ENCODE data around the gene CSE1L.
"Not testable (repeated sequence)": the region's sequence is repeated elsewhere in the genome, so short reads cannot be mapped to it uniquely, and the experiment has no call there.

Gene CSE1L

GRCh38 chr20:49046087-49046900 is at the start of gene CSE1L:
CSE1L (plus strand) TSS chr20:49046312; CDS start chr20:49058464, 12,152 bp downstream.
- DNase-seq (ENCODE audit: low spot score), result peak; percentile 98

- no peak for DNase-seq (ENCODE audit: low spot score)
These were observed 45.9 kb upstream of the CSE1L start for GRCh38 chr20:48999890-49000870.

DNA sequence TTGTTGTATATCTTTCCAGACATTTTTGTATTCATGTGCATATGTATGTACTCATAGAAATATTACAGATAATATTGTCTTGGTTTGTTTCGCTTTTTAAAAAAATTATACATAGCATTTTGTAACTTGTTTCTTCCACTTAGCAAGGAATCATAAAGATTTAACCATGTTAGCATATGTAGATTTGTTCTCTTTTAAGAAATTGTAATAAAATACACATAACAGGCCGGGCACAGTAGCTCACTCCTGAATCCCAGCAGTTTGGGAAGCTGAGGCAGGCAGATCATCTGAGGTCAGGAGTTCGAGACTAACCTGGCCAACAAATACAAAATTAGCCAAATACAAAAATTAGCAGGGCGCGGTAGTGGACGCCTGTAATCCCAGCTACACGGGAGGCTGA is 44.4 kb upstream of the CSE1L start:
- no peak for DNase-seq (ENCODE audit: low spot score)

DNA sequence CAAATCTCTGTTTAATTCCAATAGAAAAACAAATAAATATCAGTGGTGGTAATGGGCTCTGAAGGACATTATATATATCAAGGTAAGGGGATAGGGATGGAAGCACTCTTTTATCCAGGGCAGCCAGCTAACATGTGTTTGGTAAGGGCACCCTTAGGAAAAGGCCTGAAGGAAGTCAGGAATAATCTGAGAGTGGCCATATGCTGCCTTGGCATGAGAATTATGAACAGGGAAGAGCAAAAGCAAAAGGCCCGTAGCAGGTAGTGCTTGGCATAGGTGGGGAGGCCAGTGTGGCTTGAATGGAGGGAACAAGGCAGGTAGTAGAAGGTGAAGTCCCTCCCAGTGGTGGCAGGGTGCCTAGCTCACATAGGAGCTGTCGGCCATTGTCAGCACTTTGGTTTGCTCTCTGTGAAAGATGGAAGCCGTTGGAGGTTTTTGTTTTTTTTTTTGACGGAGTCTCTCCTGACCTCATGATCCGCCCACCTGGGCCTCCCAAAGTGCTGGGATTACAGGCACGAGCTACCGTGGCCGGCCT is 39.6 kb upstream of the CSE1L start:
- no peak for DNase-seq (ENCODE audit: low spot score)

- DNase-seq (ENCODE audit: low spot score), result no peak
These were observed 36.0 kb upstream of the CSE1L start for GRCh38 chr20:49009899-49010631.

DNA sequence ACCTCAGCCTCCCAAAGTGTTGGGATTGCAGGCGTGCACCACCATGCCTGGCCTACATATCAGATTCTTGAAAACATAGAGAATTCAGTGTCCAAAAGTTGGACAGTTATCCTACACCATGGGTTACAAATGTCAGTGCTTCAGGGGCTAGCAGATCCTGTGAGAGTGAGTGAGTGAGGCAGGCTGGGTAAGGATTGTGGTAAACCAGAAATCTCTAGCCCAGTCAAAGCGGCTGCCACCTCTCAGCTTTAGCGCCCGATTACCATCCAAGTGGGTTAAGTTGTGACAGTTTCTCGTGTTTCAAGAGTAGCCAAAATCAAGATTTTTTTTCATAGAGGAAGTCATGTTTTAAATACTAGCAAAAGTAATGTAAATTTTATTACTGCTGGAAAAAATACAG is 21.9 kb upstream of the CSE1L start:
- DNase-seq (ENCODE audit: low spot score), result no peak

DNA sequence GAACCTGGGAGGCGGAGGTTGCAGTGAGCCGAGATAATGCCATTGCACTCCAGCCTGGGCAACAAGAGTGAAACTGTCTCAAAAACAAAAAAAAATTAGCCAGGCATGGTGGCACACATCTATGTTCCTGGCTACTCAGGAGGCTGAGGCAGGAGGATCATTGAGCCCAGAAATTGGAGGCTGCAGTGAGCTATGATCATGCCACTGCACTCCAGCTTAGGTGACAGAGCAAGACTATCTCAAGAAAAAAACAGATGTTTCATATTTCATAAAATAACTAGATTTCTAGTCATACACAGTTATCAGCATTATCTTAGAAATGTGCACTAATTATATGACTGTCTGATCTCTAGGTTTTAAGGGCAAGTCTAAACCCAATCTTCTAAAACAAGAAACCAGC is 17.9 kb upstream of the CSE1L start:
- not testable (repeated sequence) for DNase-seq (ENCODE audit: low spot score)

DNA sequence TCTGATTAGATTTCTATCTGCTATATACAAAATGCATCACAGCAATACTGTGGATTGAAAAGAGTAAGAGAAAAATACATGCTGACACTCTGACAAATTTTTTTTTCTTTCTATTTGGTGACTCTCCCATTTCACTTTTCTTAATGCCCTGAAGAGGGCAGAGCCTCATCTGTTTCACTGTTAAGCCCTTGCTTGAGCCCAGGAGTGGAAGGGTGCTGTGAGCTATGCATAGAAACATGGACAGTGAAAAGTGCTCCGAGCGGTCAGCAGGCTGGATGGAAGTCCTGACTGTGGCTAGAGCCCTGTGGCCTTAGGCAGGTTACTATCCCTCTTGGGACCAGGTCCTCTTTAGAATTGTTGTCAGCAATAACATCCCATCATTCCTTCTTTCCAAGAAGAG is 17.4 kb upstream of the CSE1L start:
- peak; percentile 30 for DNase-seq (ENCODE audit: low spot score)

DNA sequence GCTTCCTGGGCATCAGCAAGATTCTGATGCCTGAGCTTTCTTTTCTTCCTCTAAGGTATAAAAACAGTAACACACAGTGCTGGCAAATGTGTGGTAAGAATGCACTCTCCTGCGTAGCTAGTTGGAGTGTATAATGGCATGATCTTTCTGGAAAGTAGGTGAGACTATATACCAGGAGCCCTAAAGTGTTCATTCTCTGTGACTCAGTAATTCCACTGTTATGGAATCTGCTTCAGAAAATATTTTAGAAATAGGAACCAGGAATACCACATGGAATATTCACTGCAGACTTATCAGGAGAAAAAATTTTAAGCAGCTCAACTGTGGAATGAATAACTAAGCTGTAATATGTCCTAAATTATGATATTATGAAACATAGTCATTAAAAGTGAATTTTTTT is 16.9 kb upstream of the CSE1L start:
- no peak for DNase-seq (ENCODE audit: low spot score)

DNA sequence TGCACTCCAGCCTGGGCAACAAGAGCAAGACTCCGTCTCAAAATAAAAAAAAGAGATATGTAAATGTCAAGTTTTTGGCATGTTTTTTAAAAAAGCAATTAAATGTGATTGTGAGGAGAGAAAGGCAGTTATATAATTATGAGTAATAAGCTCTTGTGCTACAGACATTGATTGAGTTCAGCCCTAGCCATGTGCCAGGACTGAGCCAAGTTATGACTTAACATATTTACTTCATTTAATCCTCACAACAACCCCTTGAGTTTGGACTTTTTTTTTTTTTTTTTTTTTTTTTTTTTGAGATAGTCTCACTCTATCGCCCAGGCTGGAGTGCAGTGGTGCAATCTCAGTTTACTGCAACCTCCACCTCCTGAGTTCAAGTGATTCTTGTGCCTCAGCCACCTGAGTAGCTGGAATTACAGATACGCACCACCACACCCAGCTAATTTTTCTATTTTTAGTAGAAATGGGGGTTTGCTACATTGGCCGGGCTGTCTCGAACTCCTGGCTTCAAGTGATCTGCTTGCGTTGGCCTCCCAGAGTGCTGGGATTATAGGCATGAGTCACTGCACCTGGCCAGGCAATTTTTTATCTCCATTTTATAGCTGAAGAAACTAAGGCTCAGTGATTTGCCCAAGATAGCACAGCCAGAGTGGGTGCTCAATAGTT is 15.0 kb upstream of the CSE1L start:
- no peak for DNase-seq (ENCODE audit: low spot score)

DNA sequence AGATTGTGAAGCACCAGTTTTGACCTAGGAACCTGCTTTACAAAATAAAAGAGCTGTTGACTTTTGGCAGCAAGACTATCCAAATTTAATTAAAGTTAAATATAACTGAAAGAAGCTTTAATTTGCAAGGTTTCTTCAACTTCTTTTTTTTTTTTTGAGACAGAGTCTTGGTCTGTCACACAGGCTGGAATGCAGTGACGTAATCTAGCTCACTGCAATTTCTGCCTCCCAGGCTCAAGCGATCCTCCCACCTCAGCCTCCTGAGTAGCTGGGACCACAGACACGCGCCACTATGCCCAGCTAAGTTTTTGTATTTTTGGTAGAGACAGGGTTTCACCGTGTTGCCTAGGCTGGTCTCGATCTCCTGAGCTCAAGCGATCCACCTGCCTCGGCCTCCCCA is 13.7 kb upstream of the CSE1L start:
- no peak for DNase-seq (ENCODE audit: low spot score)

DNA sequence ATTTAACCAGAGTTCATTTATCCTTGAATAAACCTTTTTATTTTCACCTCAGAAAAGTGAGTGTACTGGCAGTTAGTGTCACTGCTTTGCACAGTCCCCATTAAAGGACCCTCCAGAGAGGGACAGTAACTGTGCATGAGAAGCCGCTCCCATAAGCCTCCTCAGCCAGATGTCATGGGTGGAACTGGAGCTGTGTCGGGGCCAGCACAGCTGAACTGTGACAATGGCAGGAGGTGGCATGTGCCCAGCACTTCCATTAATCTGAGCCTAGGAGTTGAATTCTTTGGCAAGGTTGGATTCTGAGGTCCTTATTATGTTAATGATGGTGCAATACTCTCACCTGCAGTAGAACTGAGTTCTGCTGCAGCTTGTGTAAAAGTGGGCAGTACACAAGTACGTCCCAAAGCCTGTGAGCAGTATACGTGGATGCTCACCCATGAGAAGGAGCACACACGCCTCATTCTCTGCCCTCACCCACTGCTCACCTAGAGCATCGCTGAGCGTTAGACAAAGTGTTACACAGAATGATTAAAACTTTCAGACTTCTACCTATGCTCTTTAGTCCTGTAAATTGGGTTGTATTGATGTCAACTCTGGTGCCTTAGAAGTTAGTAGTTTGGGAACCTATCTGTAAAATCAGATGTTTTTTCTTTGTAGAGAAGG is 11.9 kb upstream of the CSE1L start:
- no peak for DNase-seq (ENCODE audit: low spot score)

DNA sequence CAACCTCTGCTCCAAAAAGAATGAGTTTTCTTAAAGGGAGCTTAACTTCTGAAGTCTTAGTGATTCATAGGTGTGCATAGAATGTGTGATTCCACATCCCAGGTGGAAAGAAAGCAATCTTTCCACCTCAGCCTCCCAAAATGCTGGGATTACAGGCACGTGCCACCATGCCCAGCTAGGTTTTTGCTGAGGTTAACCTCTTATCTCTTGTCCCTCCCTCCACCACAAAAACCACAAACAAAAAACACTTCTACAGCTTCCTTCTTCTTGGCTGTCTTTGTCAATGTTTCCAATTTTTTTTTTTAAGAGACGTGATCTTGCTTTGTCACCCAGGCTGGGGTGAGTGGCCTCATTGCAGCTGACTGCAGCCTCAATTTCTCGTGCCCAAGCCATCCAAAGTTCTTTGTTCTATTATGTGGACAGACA is 8.1 kb upstream of the CSE1L start:
- DNase-seq (ENCODE audit: low spot score), result no peak

GRCh38 chr20:49039854-49040253 is 6.3 kb upstream of the CSE1L start:
- no peak for DNase-seq (ENCODE audit: low spot score)

- no peak for DNase-seq (ENCODE audit: low spot score)
These were observed 3.1 kb upstream of the CSE1L start for GRCh38 chr20:49043000-49043399.

DNA sequence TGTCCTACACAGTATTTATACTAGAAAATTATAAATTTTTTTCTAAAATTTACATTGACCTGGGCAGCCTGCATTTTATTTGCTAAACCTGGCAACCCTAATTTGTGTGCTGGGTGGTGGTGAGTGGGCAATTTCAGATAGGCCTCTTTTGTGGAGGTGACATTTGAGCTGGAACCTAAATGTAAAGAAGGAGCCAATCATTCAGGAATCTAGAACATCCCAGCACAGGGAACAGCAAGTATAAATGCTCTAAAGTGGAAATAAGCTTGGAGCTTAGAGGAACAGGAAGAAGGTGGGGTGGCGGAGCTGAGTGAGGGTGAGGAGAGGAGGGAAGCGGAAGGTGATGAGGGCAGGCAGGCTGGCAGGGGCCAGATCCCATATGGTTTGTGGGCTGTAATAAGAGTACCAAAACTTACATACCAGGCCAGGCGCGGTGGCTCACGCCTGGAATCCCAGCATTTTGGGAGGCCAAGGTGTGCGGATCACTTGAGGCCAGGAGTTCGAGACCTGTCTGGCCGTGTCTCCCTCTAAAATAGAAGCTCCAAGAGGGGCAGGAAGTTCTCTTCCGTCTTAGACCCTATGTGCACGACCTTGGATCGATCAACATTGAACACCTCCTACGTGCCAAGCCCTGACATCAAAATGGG is 549 bp upstream of the CSE1L start:
- no peak for DNase-seq (ENCODE audit: low spot score)

DNA sequence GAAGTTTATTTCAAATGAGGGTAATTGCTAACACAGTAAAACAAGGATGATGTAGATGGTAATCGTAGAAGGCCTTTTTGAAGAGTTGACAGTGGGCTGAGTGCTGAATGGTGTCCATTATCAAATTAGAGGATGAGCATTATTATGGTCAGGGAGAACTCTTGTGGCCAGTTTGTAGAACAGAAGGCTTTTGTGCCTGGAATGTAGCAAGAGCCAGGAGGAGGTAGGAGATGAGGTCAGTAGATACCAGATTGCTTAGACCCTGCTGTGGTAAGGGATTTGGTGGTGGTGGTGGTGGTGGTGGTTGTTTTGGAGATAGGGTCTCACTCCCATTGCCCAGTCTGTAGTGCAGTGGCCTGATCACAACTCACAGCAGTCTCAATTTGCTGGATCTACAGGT is 6.2 kb downstream of the CSE1L start:
- no peak for DNase-seq (ENCODE audit: low spot score)

GRCh38 chr20:49054056-49054643 is 8.0 kb downstream of the CSE1L start:
- no peak for DNase-seq (ENCODE audit: low spot score)

DNA sequence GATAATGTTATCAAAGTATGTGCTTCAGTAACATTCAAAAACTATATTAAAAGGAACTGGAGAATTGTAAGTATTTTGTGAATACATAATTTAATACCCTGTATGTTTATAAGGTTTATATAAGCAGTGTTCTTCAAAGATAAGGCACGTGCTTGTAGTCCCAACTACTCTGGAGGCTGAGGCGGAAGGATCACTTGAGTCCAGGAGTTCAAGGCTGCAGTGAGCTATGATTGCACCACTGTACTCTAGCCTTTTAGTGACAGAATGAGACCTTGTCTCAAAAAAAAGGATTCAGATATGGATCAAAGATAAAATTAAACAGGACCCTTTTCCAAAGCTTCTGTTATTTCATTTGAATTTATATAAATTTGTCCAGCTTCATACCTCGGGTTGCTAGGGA is 17.2 kb downstream of the CSE1L start:
- DNase-seq (ENCODE audit: low spot score), result no peak

GRCh38 chr20:49074521-49074920 is 28.4 kb downstream of the CSE1L start:
- no peak for DNase-seq (ENCODE audit: low spot score)

All from AG08396 (cell line).